SIG-M5 (cell line): ENCODE results near the gene CNKSR3.

Source experiments
- DNase-seq: peaks from one replicate; lab custom pipeline; 2025; lab: John Stamatoyannopoulos, UW

CNKSR3 gene

DNA sequence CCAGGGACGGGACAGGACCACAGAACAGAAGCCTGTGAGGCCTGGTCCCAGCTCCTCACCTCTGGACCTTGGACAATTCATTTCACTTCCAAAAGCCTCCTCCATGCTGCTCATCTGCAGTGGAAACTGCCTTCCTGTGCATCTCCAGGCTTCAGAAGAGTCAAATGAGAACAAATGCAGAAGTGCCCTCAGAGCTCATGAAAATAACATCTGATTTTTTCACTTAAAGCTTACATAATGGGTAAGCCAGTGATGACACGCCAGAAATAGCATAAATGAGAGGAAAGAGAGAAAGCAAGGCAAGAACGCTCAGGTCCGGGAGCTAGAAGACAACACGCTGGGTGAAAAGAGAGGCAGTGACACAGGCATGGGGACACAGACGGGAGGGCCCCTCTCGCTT, 7.9 kb downstream of the CNKSR3 start:
- no peak for DNase-seq

DNA sequence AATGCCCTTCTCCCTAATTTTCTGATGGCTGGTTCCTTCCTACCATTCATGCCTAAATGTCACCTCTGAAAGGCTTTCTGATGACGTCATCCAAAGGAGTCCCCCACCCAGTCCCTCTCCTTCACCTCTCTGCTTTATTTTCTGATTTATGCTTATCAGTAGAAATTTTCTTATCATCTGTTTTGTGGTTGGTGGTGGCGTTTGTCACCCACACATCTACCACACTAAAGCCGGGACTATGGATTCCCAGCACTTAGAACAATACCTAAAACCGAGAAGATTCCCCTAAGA, 9.0 kb downstream of the CNKSR3 start:
- no peak for DNase-seq

DNA sequence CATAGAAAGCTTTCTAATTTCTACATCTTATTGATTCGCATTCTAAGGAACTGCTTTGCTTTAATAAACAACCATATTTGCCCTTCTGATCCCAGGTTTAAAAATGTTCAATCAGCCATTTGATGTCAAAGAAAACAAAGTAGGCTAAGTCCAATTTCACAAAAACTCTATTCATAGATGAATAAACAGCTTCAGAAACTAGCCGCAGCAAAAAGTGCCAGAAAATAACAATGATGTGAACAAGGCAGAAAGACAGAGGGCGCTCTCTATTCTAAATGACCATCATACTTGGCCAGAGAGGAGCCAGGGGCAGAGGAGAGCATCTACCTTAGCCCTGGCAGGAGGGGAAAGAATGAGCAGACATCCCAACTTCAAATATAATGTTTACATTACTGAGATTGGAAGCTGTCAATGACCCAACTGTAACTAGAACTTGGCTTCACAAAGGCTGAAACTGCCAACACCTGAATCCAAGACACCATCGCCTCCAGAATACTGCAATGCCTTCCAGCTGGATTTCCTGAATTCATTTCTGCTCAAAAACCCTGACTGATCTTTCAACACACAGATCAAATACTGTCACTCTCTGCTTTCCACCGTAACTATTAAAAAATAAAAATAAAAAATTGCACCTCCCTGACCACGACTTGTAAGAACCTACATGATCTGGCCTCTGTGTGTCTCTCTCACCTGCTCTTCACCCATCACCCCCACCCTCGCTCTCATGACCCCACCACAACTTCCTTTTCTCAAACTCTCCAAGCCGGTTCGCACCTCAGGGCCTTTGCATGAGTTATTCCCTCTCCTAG, 9.5 kb downstream of the CNKSR3 start:
- DNase-seq = no peak

DNA sequence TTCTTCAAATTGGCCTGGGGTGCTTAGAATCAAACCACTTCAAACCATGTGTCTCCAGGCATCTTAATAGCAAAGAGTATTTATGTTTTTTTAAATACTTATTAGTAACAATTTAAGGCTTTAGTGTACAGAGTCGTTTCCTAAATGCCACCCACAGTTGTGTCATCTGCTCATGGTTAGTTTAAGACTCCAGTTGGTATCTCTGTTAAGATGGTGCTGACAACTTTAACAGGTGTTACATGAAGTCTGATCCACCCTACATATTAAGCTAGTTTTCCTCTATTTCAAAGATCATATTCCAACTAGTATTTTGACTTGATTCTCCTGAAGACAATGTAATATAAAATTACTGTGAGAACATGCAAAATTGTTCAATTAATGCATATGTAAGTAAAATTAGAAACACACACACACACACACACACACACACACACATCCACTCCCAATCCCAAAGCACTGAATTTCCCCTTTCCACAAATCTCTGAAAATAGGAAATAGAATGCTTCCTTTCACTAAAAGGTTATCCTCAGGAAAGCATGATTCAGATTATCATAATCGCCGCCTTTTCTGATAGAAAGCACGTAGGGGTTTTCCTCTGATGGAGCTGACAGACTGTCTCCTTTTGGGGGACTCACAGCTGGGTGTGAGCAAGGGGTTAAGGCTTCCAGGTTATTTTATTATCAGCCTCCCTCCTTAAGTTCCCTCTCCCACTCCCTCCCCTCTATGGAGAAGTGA, 10.5 kb downstream of the CNKSR3 start:
- DNase-seq = no peak

DNA sequence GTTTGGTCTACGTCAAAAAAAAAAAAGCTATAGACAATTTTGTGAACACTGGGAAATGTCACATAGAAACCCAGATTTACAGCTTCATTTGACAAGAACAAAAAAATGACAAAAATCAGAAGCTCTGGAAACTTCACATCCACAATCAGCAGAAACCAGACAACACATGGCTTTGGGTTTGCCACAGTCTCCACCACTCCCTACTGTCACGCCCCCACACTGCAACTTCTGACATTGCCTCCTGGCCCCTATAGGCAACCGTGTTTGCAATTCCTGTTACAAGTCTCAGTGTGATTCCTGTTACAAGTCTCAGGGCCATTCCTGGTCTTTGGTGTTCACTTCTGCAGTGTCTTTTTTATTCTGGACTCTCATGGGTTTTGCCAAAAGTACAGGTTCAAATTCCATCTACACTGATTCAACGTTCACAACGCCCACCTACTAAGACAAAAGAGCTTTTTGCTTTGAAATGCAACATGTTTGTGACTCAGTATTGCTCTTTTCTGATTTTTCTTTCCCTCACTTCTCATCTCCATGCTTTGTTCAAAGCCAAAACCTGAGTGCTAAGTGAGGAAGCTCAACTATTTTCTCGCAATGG, 12.0 kb downstream of the CNKSR3 start:
- DNase-seq = no peak

DNA sequence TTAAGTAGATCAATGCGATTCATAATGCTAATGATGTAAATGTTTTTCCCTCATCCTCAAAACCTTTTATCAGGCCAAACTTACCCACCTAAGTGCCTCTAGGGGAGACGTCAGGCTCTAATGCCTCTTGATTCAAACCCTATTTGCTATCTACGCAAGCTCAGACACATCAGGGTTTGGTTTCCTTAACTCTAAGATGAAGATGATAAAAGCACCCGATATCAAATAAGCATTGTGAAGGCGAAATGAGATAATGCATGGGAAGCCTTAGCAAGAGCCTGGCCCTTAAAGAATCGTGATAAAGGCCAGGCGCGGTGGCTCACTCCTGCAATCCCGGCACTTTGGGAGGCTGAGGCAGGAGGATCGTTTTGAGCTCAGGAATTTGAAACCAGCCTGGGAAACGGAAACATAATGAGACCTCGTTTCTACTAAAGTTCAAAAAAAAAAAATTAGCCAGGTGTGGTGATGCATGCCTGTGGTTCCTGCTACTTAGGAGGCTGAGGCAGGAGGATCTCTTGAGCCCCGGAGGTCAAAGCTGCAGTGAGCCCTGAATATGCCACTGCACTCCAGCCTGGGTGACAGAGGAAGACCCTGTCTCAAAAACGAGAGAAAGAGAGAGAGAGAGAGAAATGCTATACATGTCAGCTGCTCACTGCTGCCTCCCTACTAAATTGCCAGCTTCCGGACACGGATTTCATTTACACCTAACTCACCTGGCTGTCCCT, 13.5 kb downstream of the CNKSR3 start:
- DNase-seq = no peak

DNA sequence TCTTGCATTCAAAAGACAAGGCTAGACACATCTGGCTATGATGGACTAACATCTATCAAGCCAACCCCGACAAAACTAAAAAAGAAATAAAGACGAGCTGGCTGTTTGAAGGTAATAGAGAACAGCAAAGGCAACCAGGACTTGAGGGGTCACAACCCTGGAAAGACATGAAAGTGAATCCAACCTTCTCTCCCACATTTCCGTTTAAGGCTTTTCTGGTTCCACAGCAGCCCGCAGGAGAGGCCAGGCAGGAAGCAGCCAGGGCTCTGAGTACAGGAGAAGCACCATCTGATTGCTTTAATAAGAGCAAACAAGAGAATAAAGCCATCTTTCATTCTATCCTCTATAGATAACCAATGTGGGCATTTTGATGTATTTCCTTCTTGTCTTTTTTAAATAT, 14.3 kb downstream of the CNKSR3 start:
- DNase-seq = no peak

DNA sequence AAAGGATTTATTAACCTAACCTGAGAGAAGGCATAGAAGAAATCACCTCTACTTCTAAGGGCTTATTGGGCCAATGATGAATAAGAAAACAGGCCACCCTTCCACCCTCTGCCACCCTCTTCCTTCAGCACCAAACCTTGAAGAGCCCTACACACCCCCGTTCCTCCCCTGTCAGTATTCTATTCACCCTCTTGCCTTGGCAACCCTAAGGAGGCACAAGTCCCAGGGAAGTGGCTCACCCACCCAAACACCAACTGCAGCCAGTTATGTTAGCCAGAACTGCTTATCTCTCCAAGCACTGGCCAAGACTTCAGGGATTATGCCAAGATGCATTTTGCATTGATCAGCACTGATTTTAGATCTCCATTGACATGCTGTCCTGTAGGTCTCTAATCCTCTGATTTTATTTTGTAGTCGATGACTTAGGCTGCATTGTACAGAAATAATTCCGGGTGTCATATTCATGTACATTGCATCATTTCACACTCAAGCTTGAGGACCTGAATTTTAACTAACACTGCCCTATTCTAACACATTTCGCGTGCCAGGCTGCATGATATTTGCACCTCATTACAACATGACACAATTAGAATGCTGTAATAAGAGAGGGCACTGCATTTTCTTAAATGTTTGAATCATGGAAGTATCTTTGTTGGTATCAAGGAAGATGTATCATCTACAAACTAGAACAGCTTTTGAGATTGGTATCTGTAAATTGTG, 15.7 kb downstream of the CNKSR3 start:
- no peak for DNase-seq

DNA sequence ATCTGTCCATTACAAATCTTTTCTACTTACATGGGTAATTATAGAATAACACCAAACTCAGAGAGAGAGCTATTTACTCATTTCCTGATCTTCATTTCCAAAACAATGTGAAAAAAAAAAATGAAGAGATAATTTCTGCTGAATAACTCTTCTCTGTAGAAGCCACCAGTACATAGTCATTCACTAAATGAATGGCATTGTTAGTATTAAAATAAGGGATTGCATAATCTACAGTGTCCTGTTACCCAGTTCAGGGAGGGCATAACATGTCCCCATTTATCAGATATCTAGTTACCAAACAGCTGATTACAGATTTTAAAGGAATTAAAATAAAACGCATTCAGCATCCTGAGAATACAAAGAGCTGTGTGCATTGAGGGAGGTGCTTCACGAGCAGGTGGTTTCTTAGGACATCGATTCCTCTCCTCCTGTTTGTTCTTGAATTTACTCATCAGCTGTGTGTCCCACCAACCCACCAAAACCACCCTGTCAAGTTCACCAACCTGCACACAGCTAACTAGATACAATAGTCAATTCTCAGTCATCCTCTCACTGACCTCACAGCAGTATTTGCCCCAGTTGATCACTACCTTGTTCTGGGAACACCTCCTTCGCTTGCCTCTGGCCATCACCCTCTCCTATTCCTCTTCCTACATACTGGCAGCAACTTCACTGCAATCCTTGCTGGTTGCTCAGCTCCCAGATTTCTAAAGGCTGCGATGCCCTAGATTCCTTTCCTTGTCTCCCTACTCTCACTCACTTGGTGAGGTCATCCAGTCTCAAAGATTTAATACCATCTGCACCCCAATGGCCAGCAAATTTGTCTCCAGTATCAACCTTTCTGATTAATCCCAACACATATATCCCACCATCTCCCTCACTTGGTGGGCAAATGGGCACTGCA, 18.7 kb downstream of the CNKSR3 start:
- DNase-seq = no peak

DNA sequence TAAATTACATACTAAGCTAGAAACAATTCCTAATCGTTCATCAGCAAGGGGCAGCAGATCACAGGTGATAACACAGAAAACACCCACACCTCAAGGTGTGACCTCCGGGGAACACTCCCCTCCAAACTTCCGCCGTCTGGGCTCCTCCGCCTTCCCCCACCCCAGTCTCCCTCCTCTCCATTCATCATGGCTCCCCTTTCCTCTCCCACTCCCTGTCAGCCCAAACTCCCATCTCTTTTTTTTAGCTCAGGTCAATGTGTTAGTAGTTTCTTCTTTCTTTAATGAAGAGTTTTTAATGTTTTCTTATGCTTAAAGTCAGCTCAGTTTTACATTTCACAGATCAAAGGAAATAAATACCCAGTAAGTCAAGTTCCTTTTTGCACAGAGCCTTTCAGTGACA, 20.7 kb downstream of the CNKSR3 start:
- no peak for DNase-seq

DNA sequence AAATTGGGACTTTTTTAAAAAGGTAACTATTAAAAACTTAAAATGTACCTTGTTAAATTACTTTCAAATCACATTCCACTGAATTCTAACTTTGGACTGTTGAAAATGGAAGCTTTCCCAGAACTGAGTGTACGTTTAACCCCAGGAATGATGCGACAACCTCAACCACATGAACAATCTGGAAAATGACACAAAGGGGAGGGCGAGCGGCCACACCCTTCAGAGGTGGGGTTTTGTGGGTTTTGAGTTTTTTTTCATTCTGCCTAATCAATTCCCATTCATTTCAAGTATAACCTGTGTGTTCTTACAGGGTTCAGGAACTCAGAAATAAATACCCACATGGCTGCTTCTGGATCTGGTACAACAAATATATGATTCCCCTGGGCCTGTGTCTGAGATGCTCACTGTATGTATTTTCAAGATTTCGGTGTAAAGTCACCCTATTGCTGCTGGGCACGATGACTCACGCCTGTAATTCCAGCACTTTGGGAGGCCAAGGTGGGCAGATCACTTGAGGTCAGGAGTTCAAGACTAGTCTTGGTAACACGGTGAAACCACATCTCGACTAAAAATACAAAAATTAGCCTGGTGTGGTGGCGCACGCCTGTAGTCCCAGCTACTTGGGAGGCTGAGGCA, 21.6 kb downstream of the CNKSR3 start:
- no peak for DNase-seq

DNA sequence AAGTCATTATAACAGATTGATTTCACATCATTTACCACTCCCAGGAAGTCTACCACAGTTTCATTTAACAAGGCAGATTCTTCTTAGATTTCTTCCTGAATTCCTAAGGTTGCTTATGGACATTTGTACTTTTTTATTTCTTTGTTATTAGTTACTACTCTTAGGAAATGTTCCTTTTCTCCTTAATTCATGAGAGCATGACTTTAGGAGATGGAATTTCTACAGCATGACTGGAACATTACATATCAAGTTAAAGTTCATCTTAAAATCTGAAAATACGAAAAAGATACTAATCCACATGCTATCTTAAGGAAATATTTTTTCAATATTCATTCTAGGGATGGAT, 22.3 kb downstream of the CNKSR3 start:
- no peak for DNase-seq

DNA sequence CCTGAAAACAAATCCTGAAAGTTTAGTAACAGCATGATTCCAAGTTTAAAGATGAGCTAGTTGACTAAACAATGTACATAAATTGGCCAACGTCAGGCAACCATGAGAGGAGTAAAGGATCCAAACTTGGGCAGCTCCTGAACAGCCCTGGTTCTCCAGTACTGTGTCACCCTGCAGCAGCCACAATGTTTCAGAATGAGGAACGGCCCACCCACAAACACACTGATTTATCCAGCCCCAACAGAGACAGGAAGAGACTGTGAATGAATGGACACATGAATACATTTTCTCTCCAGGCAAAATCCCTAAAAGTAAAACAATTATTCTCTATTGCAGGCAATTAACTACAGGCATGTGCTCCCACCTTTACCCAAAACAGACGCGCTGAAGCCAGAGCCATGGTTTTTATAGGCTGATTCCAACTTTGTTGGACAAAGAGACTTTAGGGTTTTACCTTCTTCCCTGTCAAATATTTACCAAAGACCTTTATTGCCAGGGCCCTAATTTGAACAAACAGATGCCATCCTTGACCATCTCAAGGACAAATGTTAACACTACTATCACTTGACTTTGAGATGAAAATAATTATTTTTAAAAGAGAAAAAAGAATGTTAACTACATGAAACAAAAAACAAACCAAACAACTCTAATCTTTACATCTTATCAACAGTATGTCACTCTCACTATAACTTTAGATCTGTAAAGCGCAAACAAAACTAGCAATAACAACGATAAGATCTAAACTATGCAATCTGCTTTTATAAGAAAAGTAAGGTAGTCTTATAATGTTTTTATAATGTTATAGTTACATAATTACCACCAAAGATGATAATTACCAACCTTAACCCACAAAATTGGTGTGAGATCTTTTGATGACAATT, 22.9 kb downstream of the CNKSR3 start:
- DNase-seq = no peak

DNA sequence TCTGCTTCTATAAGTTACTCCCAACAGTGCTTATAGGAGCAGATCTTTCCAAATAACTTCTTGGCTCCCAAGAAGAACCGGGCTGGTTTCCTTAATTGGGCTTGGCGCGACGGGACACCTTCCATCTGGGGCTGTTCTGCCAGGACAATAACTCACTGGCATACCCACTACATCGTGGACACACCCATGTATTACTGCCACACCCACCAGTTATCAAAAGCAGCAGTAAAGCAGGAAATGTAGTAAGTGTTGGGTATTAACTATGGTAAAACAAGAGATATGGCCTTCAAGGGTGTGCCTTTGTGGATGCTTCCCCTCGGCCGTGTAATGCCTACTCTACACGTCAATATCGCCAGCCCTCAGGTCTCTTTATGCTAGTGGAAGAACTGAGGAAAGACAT, 24.7 kb downstream of the CNKSR3 start:
- no peak for DNase-seq

DNA sequence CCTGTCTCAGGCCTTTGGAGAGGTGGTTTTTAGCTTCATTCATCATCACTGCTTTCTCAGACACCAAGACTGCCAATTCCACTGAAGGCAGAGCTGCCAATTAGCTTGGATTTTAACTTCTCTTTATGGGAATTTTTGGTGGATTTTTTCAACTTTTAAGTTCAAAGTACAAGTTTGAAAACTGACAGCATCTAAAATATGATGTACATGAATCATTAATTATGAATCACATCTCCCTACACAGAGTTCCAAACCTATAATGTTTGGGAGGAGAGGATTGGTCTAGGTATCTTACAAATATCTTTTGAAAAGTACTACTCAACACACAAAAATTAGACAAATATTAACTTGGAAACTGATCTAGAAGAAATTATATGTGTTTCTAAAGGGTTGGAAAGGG, 25.5 kb downstream of the CNKSR3 start:
- DNase-seq = no peak

DNA sequence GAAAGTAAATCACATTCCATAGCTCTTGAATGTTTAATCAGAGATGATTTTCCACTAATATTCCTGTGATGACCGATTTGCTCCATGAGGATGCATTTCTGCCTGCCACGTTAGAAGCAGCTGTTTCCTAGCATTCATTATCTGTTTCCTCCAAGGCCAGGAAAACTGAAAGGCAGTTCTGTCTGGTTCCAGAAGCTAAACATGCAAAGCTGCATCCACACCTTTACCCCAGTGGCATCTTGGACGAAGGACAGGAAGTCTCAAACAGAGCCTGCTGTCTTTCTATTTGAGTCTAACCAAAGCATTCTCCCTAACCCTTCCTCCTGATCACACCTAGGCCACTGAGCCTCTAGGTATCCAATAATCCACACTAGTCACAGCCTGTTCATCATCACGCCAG, 27.6 kb downstream of the CNKSR3 start:
- no peak for DNase-seq

DNA sequence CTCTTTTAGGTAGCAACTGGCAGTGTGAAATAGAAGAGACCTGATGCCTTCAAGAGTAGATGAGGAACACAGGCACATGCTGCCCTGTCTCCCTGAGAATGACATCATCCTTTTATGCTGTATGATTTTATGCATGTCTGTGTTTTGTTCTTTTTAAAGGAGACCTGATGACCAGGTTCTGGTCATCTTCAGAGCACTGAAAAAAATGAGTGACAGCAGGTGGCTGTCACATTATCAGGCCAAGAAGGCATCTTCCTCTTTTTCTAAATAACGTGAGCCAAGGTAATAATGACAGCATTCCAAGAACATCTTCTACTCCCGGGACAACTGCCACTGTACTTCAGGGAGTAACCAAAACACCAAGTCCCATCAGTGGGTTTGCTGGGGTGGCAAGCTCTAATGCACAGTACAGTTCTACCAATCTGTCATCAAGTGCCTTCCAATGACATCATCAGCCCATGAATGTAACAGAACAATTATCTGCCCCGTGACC, 28.9 kb downstream of the CNKSR3 start:
- no peak for DNase-seq

DNA sequence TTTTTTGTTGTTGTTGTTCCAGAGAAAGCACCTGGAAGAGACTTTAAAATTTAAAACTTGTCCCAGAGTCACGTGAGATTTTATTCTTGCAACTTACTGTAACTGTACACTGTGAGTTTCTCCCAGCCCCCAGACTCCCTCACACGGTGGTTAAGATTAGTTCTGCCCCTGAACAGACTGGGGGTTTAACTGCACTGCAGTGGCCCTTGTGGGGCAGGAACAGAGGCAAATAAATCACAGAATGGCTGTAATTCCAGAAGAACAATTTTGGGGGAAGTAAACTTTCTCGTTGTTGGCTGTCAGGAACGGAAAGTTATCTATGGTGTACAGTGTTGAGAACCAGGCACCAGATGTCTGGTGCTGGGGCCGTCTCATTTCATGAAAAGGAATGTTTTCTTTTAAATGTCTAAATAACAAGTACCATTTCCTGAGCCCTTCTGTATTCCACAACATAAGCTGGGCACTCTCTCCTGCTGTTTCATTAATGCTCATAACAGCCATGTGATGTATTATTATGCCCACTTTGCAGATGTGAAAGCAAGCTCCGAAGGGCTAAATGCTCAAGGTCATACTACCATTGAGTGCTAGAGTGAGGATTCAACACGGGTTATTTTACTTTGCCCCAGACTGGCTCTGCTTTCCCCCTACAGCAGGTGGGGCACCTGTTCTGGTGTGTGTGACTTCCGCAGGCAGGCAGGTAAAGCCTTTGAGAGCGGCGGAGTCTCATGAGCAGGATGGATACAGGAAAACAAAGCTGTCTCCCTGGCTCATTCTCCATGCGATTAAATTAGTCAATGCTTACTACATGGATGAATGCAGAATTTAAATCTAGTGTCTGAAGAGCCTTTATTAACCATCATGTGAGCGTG, 30.5 kb downstream of the CNKSR3 start:
- no peak for DNase-seq

DNA sequence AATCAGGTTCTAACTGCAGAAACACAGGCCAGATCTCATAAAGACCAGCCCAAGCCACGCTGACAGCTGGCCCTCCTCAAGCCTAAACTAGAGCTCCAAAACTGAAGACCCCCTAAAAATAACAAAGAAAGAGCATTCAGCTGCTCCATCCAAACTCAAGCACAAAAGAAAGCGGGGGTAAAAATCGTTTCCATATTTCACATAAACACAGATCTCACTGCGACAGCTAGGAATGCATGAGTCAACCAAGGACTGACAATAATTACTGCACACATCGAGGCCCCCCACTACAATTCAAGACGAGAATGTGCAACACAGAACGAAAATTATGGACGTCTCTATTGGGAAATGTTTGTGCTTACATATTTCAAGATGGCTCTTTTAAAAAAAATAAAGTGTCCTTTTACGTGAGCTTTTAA, 31.1 kb downstream of the CNKSR3 start:
- DNase-seq = no peak
